Endothelial cell of umbilical vein (primary cell): ENCODE results near the gene DLK1. TPM values are rescaled to one million over a fixed set of nuclear protein-coding genes. Genes with fewer than 3 reads are reported as not detected.

Experiments used
- Bru-seq: library from RNA; stranded (reverse); fragments of 400-500 nt; gene quantifications from one replicate; lab custom pipeline; 2021; lab: Mats Ljungman, UMichigan
- BruChase-seq, 2 experiments: library from RNA; stranded (reverse); fragments of 400-500 nt; gene quantifications; one replicate each; lab custom pipeline; 2021; lab: Mats Ljungman, UMichigan
- BruUV-seq: library from RNA; stranded (reverse); fragments of 400-500 nt; replicated peaks from 2 replicates; lab custom pipeline; 2021; lab: Mats Ljungman, UMichigan
- CTCF ChIA-PET: fragments of 300-600, 350-600 bp; sonication (Branson Sonifier 250); formaldehyde crosslinking; loops from one replicate; lab custom pipeline; 2021; ENCODE audit warnings: antibody characterized with exemption, inconsistent platforms; lab: Charles Lee
- POLR2A ChIA-PET: fragments of 300-600, 350-600 bp; sonication (Branson Sonifier 250); formaldehyde crosslinking; loops from one replicate; lab custom pipeline; 2021; ENCODE audit warnings: antibody characterized with exemption, inconsistent platforms; lab: Charles Lee
- DNase-seq: peaks from one replicate; pipeline ENCODE4 v3.0.0-alpha.2; 2011; ENCODE audit warnings: low read depth, low spot score
- FAIRE-seq: peaks from 2 replicates; lab custom pipeline; 2011; peaks lifted over from hg19 to GRCh38; lab: Jason Lieb, UNC
- H2AFZ ChIP-seq: 2 replicates; pipeline ENCODE4 v1.6.0; 2012; ENCODE audit warnings: low read depth, low read length, control low read depth, inconsistent platforms
- H3K27ac ChIP-seq: 2 replicates; pipeline ENCODE4 v1.5.1; 2011; ENCODE audit warnings: low read depth, mild to moderate bottlenecking, control low read depth, low read length, moderate library complexity; ENCODE audit not compliant: insufficient read depth
- H3K27me3 ChIP-seq, 2 experiments: 2 replicates each; pipeline versions ENCODE4 v1.6.0 to v1.6.1; 2011; ENCODE audit warnings: low read length in 2 of 2, mixed read lengths in 1 of 2; ENCODE audit not compliant: control insufficient read depth in 2 of 2, insufficient read depth in 2 of 2
- H3K36me3 ChIP-seq, 2 experiments: 2 replicates in 1 of 2; 3 replicates in 1 of 2; pipeline ENCODE4 v1.5.1; 2011; ENCODE audit warnings: low read length in 2 of 2, mild to moderate bottlenecking in 1 of 2, moderate library complexity in 1 of 2; ENCODE audit not compliant: control insufficient read depth in 2 of 2, insufficient read depth in 2 of 2; ENCODE audit errors: extremely low read depth in 1 of 2
- H3K4me1 ChIP-seq: 3 replicates; pipeline ENCODE4 v1.5.1; 2011; ENCODE audit warnings: mild to moderate bottlenecking, low read length; ENCODE audit not compliant: control insufficient read depth, insufficient read depth; ENCODE audit errors: extremely low read depth
- H3K4me2 ChIP-seq: 2 replicates; pipeline ENCODE4 v1.6.1; 2011; ENCODE audit warnings: low read length, control low read depth, mixed read lengths; ENCODE audit not compliant: insufficient read depth
- H3K4me3 ChIP-seq, 3 experiments: fragments of 200-600 bp in 1 of 3; sonication (generic), shearing (Covaris generic) in 1 of 3; replicated peaks in 1 of 3; 2 replicates each; pipeline ENCODE4 v1.5.1; 2011 to 2016; ENCODE audit warnings: control low read depth in 3 of 3, low read length in 3 of 3, mild to moderate bottlenecking in 2 of 3, inconsistent platforms in 1 of 3, low read depth in 1 of 3, moderate library complexity in 1 of 3; ENCODE audit not compliant: insufficient read depth in 1 of 3
- H3K79me2 ChIP-seq: 2 replicates; pipeline ENCODE4 v1.6.0; 2012; ENCODE audit warnings: low read length, inconsistent platforms; ENCODE audit not compliant: control insufficient read depth, insufficient read depth
- H3K9ac ChIP-seq: replicated peaks from 2 replicates; pipeline ENCODE3; 2011; ENCODE audit warnings: low read length, control low read depth; ENCODE audit not compliant: insufficient read depth; ENCODE audit errors: extremely low read depth
- H3K9me1 ChIP-seq: replicated peaks from 3 replicates; pipeline ENCODE4 v1.6.0; 2011; ENCODE audit warnings: mild to moderate bottlenecking, low read length; ENCODE audit not compliant: control insufficient read depth, insufficient read depth; ENCODE audit errors: extremely low read depth
- H3K9me3 ChIP-seq: replicated peaks from 2 replicates; pipeline ENCODE4 v1.5.1; 2012; ENCODE audit warnings: low read length, inconsistent platforms; ENCODE audit not compliant: control insufficient read depth, insufficient read depth
- H4K20me1 ChIP-seq: replicated peaks from 2 replicates; pipeline ENCODE3; 2011; ENCODE audit warnings: mild to moderate bottlenecking, low read length; ENCODE audit not compliant: control insufficient read depth, insufficient read depth; ENCODE audit errors: extremely low read depth
- EZH2 ChIP-seq: IDR thresholded peaks from 2 replicates; pipeline ENCODE4 v1.6.1; 2012; ENCODE audit warnings: borderline replicate concordance, low read depth, mild to moderate bottlenecking, moderate library complexity, low read length, inconsistent platforms; ENCODE audit not compliant: severe bottlenecking
- GATA2 ChIP-seq: IDR thresholded peaks from 2 replicates; pipeline ENCODE4 v1.7.0; 2011; ENCODE audit warnings: low read depth, mild to moderate bottlenecking, moderate library complexity, mixed read lengths, low read length; ENCODE audit not compliant: insufficient read length, insufficient read depth
- MYC ChIP-seq: IDR thresholded peaks from one replicate; pipeline ENCODE4 v1.6.1; 2011; ENCODE audit warnings: mild to moderate bottlenecking, low read depth, low read length
- dilution Hi-C: fragments of 300-500 bp; cut with MboI; formaldehyde crosslinking; loops from one replicate; pipeline ENCODE4 v1.15.0; 2019; ENCODE audit warnings: low sequenced_read_pairs; ENCODE audit not compliant: extremely low pct_ligation_motif_present
- intact Hi-C: fragments of 100-400 bp; cut with micrococcal nuclease; formaldehyde crosslinking; loops from one replicate; pipeline ENCODE4 v1.10.0; 2022
- long read RNA-seq: library from polyadenylated mRNA; stranded (forward); transcript quantifications from one replicate; pipeline ENCODE4 v2.0.0, GENCODE V29; 2021
- polyA minus RNA-seq, 3 experiments: library from RNA; depleted of rRNA, polyadenylated mRNA; stranded (reverse); fragments of >200 nt; gene quantifications; 1 replicate in 1 of 3; 2 replicates in 2 of 3; pipeline ENCODE4 v1.2.3, GENCODE V29; 2011
- polyA plus RNA-seq, 4 experiments: library from polyadenylated mRNA; depleted of rRNA in 3 of 4; stranded (reverse) in 3 of 4; unstranded in 1 of 4; fragments of >200 nt; gene quantifications; 2 replicates each; pipeline versions ENCODE4 v1.2.1 to v1.2.3, GENCODE V29; 2011 to 2012; ENCODE audit warnings: missing spikeins in 1 of 4
- total RNA-seq: library from RNA; stranded (reverse); gene quantifications from 2 replicates; pipeline ENCODE4 v1.2.3, GENCODE V29; 2021
- TF ChIP-seq, protein P1 (sequence below): IDR thresholded peaks from 2 replicates; pipeline ENCODE4 v1.6.1; 2011; ENCODE audit not compliant: insufficient read depth, insufficient read length
- TF ChIP-seq, protein P2 (sequence below), 2 donors: IDR thresholded peaks; 1 replicate in 1 of 2; 2 replicates in 1 of 2; pipeline ENCODE4 v1.5.1; 2011; ENCODE audit warnings: low read length in 2 of 2, mild to moderate bottlenecking in 2 of 2, moderate library complexity in 2 of 2, control low read depth in 1 of 2, inconsistent platforms in 1 of 2, low read depth in 1 of 2; ENCODE audit not compliant: insufficient read depth in 1 of 2; ENCODE audit errors: extremely low read depth in 1 of 2

Gene DLK1
- not detected in 2 replicates for total RNA-seq
- polyA plus RNA-seq = not detected in 2 replicates
- polyA plus RNA-seq (2011; cell fraction: cytosol; rRNA removed) = not detected in 2 replicates
- polyA plus RNA-seq (2011; cell fraction: nucleus; rRNA removed) = not detected in 2 replicates
- not detected in 2 replicates for polyA plus RNA-seq (2012)
- 8.3 and 11.2 TPM in 2 replicates for polyA minus RNA-seq
- not detected for polyA minus RNA-seq (2011; cell fraction: cytosol; rRNA and poly(A)+ RNA removed)
- polyA minus RNA-seq (2011; cell fraction: nucleus; rRNA and poly(A)+ RNA removed) = not detected in 2 replicates
- not detected for Bru-seq, nascent RNA
- BruChase-seq, experiment 1, labeled RNA remaining after a 6-hour chase = not detected
- not detected for BruChase-seq, experiment 2, labeled RNA remaining after a 2-hour chase
- long read RNA-seq = 0 reads

- dilution Hi-C loops = no loop called here
- DNase-seq = no peak
- Histone ChIP-seq H3K4me3 (no peak within 1 kb of the TSS), H3K9ac (no peak within 1 kb of the TSS), H3K9me3 (no peaks in the 10 kb centered on the region), H3K79me2 (no peaks in the 10 kb centered on the region), H3K27ac (no peak within 1 kb of the TSS), H3K4me1 (no peaks in the 10 kb centered on the region), H3K9me1 (no peaks in the 10 kb centered on the region), H3K36me3 (no peaks in the 10 kb centered on the region), H3K27me3 (peaks cover 50 to 64% of the 10 kb centered on the region in 2 experiments), H2AFZ (no peak within 1 kb of the TSS), H4K20me1 (no peaks in the 10 kb centered on the region), H3K4me2 (no peak within 1 kb of the TSS)
- no peak for FAIRE-seq
- no TSS peak for BruUV-seq
- intact Hi-C loops = no loop called here
- ChIA-PET CTCF (no interaction called here), POLR2A (no interaction called here)
- TF ChIP-seq, protein P1, sequence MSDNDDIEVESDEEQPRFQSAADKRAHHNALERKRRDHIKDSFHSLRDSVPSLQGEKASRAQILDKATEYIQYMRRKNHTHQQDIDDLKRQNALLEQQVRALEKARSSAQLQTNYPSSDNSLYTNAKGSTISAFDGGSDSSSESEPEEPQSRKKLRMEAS = no peak
- TF ChIP-seq MYC (no peak), EZH2 (peak; percentile 78), GATA2 (no peak)
- TF ChIP-seq, protein P2, sequence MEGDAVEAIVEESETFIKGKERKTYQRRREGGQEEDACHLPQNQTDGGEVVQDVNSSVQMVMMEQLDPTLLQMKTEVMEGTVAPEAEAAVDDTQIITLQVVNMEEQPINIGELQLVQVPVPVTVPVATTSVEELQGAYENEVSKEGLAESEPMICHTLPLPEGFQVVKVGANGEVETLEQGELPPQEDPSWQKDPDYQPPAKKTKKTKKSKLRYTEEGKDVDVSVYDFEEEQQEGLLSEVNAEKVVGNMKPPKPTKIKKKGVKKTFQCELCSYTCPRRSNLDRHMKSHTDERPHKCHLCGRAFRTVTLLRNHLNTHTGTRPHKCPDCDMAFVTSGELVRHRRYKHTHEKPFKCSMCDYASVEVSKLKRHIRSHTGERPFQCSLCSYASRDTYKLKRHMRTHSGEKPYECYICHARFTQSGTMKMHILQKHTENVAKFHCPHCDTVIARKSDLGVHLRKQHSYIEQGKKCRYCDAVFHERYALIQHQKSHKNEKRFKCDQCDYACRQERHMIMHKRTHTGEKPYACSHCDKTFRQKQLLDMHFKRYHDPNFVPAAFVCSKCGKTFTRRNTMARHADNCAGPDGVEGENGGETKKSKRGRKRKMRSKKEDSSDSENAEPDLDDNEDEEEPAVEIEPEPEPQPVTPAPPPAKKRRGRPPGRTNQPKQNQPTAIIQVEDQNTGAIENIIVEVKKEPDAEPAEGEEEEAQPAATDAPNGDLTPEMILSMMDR (IDR thresholded peaks at IDR 0.05; ENCODE audit: extremely low read depth in 1 of 2, insufficient read depth in 1 of 2, low read depth in 1 of 2, low read length in 2 of 2) = no peak
These were observed at the start of gene DLK1 for GRCh38 chr14:100726550-100727085. Gene DLK1, plus strand, starts transcription at chr14:100726892. Its CDS starts 177 bp downstream, at chr14:100727069.
